Cardiac septum (tissue), 1 donor: ENCODE data around the gene INPP4B. TPM values are rescaled to one million over a fixed set of nuclear protein-coding genes. Genes with fewer than 3 reads are reported as not detected.

ENCODE experiments used
- DNase-seq: peaks from one replicate; pipeline ENCODE4 v3.0.0-alpha.2; 2020; ENCODE audit warnings: low spot score
- intact Hi-C: fragments of 100-400 bp; cut with DNase I; formaldehyde crosslinking; loops from one replicate; pipeline ENCODE4 v1.14.0; 2022
- total RNA-seq: library from RNA; stranded (reverse); fragmentation: NEBNext Ultra II Directional; extraction: Animal tissue kit (Norgen Biotek cat#: 25700); gene quantifications from one replicate; pipeline ENCODE4 v1.2.1, GENCODE V29; 2021
- donor health status: DM: no; HTN: no; CAD: no.

The INPP4B gene
- total RNA-seq, 1 donor from 2014 or later = 83.1 TPM

DNA sequence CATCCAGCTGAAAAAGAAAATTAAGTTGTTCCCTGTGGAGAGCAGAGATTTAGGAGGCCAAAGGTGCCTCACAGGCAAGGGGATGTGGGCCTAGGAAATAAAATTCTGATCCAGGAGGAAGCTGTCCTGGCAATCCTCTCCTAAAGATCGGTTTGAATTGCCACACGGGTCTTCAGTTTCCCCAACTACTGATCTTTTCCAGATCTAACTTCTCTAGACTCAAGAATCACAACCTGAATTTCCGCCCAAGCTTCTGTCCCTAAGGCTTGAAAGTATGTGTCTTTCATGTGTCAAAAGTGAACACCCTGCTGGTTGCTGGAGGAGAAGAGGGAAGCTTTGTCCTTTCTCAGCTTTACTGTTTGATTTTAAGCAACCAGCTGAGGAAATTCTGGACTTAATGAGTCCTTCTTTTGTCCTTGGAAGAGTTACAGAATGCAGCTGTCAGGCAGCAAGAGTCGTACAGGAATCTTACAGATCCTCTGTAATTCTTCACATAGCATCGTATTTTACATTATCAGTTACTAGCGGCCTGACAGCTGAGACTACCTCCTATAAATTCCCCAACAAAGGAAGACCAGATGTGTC, 93.8 kb downstream of the INPP4B start:
- DNase-seq = no peak
- intact Hi-C loops = no loop called here

DNA sequence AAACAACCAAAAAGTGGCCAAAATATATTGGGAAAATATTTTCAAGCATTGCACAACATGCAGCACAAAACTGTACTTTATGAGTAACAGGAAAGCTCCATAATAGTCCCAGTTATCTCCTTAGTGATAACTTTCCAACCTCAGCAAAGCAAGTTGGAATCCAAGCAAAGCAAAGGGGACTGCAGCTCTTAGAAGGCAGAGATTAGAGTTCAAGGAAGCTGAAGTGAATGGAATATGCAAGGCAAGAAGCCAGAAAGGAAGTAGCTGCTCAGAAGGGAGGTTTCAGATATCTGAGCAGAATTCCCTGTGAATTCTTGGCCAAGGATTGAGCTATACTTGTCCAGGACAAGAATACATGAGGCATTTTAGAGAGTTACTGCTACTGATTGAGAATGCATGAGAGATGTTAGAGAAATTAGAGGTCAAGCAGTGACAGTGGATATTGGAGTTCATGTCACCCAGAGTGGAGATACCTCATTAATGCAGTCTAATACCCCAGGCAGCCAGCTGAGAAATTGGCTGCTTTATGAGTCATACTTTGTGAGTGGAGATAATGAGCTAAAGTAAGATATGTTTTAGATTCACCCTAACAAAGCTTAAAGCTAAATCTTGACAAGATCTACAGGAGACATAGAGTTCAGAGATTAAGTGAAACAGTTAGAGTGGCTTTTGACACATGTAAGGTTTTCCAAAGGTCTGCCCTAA, 102.8 kb downstream of the INPP4B start:
- intact Hi-C loops = no loop called here
- DNase-seq = no peak

DNA sequence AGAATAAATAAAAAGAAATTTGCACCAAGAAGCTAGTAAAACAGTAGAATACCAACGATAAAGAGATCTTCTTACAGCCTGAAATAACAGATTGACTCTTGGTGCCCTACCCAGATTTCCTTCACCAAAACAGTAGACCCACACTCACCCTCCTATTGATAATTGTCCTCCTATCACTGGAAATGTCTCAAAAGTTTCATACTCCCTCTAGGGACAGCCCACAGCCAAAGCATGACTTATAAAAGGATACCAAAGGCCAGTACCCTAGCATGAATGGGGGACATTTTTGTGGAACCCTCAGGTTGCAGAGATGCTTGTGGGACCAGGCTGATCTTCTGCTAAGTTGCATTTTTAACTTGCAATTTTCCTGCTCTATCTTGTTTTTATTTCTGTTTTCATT, 104.1 kb downstream of the INPP4B start:
- intact Hi-C loops = no loop called here

DNA sequence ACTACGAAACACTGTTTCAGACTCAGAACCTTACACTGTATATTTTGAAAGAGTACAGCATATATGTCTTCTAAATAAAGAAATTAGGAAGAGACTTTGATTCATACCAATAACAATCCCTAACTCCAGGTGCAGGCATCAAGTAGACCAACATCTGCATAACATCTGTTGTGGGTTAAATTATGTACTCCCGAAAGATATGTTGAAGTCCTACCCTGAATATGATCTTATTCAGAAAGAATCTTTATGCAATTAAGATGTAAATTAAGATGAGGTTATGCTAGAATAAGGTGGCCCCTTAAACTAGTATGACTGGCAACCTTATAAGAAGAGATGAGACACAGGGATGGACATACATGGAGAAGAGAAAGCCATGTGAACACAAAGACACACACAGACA, 117.9 kb downstream of the INPP4B start:
- DNase-seq = no peak
- intact Hi-C loops = no loop called here

More for the DNA sequence above, 104.1 kb downstream of the INPP4B start:
- no peak for DNase-seq

DNA sequence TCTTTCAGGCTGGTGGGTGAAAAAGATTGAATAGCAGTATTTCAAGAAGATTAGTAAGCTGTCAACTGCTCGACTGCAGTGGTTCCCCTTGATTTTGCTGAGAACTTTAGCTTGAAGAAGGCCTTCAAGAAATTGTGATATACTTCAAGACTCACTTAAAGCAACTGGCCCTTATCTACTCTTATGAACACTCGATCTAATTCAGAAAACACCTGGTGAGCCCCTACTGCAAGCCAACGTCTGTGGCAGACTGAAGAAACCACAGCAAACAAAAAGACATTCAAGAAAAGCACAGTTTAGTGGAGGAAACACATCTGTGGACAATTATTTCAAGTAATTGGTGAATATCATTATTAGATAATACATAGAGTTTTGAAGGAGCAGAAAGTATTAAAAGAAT, 119.0 kb downstream of the INPP4B start:
- no peak for DNase-seq
- intact Hi-C loops = no loop called here

DNA sequence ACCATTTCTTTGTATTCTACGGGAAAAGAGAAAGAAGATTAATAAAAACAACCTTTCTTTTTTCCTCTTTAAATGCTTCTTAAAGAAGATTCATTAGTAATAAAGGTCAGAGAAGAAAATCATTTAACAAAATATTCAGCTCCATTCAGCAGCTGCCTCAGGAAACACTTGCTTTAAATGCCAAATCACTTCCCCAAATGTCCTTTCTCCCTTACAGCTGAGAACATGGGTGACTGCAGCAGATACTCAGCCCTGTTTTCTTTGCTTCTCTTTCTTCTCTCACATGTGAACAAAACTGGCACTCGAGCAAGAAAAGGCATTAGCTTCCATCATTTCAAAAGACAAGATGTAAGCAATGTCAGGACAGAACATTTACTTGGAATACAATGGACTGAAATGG, 120.2 kb downstream of the INPP4B start:
- intact Hi-C loops = no loop called here
- DNase-seq = no peak

DNA sequence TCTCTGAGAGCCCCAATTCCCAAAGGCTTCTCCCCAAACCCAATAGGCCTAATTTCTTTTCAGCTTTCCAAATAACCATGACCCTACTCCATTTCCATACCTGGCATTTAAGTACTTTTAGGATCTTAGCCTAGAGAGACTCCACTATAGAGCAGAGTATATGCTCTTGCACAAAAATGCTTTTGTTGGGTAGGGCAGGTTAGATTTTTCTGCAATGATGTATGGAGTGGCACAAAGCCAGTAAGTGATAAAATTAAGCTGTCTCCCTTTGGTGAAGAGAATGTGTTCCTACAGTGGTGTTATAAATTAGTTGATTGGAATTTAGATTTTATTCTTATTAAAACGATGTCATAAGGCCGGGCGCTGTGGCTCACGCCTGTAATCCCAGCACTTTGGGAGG, 124.9 kb downstream of the INPP4B start:
- intact Hi-C loops = loop anchor here (5.0 kb wide), 1 partner anchor 594 kb away; no protein-coding TSS in a partner anchor
- no peak for DNase-seq

DNA sequence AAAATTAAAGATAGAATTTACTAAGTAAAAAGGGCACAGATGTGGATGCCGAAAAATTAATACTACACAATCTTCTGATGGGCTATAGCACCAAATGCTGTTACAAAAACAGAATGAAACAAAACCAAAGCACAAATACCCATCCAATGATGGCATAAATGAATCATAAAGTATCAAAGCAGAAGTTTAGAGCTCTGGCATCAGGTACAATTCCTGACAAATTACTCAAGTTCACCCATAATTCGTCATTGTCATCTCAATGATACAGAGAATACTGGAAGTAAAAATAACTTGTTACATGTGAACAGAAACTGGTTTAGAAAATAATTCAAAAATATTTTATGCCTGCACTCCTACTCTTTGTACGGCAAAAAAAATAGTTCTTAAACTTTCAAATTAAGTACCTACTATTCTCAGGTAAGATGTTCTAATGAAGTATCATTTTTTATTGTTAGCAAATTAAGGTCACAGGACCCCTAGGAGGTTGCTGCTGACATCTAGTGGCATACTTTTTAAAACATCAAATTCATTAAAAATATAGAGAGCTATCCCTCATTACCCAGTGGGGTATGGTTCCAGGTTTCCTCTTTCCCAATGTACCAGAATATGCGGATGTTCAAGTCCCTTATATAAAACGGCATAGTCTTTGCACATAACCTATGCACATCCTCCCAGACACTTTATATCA, 126.1 kb downstream of the INPP4B start:
- intact Hi-C loops = loop anchor here (5.0 kb wide), 1 partner anchor 593 kb away; no protein-coding TSS in a partner anchor
- no peak for DNase-seq

DNA sequence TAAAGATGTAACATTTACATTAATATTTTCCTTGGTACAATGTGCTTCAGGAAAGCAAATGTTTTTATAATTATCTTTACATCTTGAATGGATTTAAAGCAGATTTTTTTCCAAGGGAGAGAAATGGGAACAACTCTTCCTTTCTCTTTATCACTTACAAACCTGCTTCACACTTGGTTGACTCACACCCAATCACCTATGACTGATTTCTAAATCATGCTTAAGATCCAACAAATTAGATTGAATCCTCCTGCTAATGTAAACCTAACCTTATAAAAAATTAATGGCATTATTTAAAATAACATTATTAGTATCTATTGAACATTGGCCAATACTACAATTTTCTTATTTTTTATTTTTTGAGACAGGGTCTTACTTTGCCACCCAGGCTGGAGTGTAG, 127.1 kb downstream of the INPP4B start:
- intact Hi-C loops = no loop called here
- DNase-seq = no peak

DNA sequence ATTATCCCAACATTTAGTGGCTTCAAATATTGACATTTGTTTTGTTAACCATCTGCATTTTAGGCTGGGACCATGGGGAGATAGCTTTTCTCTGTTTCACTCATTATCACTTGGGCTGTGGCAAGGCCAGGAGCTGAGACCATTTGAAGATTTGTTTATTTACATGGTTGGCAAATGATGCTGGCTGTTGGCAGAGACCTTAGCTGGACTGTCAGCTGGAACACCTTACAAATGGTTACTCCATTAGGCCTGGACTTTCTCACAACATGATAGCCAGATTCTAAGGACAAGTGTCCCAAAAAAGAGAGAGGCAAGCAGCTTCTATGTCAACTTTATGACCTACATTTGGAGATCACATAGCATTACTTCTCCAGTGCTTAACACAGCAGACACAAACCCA, 130.4 kb downstream of the INPP4B start:
- intact Hi-C loops = loop anchor here (2.0 kb wide), 1 partner anchor 363 kb away; no protein-coding TSS in a partner anchor
- no peak for DNase-seq

DNA sequence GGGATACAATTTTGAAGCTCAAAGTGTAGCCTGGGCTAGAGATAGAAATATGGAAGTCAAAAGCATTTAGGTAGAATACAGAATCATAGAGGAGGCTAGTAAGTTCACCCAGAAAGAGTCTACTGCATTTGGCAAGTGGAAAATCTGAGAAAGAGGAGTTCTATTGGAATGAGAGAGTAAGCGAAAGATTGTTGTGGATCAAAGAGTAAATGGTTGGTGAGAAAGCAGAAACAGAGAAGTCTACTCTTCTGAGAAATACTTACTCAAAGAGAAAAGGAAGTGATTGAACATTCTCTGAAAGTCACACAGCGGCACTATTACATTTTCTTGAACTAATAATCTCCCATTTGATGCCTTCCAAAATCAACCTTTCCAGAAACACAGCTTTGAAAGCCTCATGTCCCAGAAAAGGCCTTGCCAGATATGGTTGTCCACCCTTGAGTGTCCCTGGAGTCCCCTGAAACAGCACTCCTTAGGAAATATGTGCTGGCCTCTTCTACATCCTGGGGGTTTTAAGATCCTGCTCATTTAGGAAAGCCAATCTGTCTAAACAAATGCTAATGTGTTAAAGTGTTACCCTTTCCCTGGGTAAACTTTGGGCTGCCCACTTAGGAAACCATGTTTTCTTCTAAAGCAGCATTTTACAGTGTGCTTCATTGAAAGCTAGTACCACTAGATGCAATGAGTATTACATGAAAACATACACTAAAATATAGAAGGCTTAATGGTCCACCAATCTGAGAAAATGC, 132.6 kb downstream of the INPP4B start:
- intact Hi-C loops = no loop called here
- DNase-seq = no peak

DNA sequence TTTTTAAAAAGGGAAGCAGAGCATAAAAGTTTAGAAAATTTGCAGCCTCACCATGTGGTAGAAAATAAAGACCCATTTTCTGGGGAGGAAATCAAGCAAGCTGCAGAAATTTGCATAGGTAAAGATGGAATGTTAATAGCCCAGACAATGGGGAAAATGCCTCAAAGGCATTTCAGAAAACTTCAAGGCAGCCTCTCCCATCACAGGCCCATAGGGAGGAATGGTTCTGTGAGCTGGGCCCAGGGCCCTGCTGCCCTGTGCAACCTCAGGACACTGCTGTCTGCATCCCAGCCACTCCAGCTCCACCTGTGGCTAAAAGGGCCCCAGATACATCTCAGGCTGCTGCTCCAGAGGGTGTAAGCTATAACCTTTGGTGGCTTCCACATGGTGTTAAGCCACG, 137.9 kb downstream of the INPP4B start:
- DNase-seq = no peak
- intact Hi-C loops = no loop called here

DNA sequence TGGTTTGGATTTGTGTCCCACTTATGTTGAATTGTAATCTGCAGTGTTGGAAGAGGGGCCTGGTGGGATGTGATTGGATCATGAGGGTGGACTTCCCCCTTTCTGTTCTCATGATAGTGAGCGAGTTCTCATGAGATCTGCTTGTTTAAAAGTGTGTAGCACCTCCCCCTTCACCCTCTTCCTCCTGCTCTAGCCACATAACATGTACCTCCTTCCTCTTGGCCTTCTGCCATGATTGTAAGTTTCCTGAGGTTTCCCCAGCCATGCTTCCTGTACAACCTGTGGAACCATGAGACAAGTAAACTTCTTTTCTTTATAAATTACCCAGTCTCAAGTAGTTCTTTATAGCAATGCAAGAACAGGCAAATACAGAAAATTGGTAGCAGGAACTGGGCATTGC, 138.7 kb downstream of the INPP4B start:
- intact Hi-C loops = no loop called here
- no peak for DNase-seq

DNA sequence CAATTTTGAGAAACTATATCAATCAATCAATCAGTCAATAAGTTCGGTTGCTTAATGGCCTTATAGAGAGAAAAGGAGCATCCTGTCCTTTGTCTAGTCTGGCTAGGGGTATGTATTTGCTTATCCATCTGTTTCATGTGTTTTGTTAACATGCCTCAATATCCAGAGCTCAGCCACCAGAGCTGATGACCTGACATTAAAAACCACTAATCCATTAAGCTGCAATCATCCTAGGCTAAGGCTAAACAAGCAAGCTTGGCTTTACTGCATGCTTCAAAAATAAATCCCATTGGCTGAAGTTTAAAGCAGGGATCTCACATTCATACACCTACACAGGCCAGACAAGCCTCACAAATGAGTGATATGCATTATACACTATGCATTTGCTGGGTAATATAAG, 139.7 kb downstream of the INPP4B start:
- no peak for DNase-seq
- intact Hi-C loops = no loop called here

DNA sequence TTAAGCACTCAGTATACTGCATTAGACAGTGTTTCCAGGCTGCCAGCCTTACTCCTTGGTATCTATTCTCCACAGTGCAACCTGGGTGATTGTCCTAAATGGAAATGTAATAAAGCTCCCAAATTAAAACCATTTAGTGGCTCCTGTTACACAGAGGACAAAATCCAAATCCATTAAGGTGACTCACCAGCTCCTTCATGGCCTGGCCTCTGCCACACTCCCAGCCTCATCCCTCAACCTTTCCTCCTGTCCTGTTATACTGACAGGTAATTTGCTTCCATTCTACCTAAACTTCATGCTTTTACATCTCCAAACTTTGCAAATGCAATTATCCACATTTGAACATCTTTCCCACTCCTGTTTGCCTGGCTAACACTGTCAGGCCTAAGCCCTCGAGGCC, 140.3 kb downstream of the INPP4B start:
- intact Hi-C loops = no loop called here
- no peak for DNase-seq

DNA sequence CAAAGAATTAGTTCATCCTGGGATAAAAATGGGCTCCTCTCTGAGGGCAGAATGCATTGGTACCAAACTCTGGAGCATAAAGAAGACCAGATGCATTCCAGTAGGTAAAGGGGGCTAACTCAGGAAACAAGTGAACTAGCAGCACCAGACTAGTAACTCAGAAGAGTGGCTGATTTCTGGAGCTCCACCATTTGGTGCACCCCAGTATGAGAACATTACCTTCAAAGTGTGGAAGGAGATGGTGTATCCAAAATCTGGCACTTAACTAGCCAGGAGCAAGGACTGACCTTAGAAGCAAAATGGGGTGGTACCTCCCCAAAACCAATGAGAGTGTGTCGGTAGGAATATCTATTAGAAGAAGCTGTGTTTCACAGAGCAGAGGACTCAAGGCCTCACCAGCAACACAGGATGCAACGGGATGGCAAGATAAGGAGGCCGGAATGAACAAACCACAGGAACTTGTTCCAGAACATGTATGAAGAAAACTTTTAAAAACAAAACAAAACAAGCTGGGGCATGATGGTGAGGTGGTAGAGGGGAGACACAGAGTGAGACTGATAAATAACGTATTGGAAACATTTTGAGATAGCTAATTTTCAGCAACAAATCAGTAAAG, 142.3 kb downstream of the INPP4B start:
- DNase-seq = no peak
- intact Hi-C loops = no loop called here

DNA sequence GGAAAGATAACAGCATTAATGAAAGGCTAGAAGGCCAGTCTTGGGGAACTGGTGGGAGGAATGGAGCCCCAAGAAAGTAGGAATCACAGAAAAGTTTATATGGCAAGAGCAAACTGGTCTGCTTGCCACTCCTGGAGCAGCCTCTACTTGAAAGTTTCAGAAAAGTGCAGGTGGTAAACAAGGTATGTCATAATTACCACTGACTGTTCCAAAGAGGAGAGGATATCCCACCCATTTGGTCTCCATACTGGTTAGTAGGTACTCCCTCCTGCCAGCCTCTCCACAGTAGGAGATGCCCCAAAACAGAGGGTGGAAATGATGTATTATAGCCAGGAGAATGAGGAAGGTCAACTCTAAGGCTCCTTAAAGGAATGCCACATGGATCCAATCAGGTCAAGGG, 145.1 kb downstream of the INPP4B start:
- DNase-seq = no peak
- intact Hi-C loops = no loop called here

DNA sequence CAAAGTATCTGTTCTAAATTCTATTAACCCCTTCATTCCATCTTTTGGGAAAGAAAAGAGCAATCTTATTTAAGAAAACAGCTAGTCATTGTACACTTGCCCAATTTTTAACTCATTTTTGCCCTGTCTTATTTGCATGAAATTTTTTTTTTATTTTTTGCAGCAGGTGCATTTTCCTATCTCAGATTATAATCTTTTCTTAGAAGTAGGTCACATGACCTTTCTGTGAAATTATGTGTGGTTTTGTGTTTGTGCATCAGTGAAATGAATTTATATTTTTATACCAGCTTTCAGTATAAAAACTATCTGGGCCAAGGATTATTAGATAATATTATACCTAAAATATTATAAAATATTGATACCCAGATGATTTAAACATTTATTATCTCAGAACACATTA, 145.6 kb downstream of the INPP4B start:
- intact Hi-C loops = no loop called here
- DNase-seq = no peak

DNA sequence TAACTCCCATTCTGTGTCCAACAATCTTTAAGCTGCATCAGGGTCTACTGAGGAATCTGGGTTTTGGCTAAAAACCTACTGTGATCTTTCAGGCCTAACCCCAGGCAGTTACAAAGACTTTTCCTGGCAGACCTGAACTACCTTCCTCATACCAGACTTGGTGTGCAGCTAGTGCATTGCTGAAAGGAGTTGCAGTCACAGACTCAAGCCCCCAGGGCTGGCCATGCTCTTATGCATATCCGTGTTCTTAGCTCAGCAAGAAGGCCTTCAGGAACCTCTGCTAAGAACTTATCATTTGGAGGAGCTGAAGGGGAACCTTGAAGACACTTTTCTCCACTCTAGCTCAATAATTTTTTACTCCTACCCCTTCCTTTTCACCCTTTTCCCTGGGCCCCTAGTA, 147.5 kb downstream of the INPP4B start:
- intact Hi-C loops = no loop called here
- DNase-seq = no peak

DNA sequence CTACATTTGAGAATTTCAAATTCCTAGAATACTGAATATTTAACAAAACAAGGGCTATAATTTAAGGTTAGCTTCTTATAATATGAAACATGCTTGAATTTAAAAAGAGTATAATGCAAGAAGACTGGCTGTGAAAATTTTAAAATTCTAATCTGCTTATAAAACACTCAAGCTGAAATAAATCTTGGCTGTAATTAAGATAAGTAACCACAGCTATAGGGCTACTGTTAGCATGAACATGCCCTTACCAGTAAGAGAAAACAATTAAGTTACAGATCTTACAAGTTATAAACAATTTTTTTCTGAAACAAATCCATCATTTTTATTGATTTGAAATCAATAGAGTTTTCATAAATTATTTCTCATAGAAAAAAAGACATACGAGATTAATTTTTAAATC, 148.2 kb downstream of the INPP4B start:
- intact Hi-C loops = no loop called here
- no peak for DNase-seq
